Mucosa of descending colon (tissue), 3 donors: ENCODE measurements around the gene POC1A. TPM values are rescaled to one million over a fixed set of nuclear protein-coding genes. Genes with fewer than 3 reads are reported as not detected.

Experiments used
- ATAC-seq: fragments of 200-7000 bp; cut with Tn5 transposase; one replicate; pipeline ENCODE4 v1.9.1; 2020; ENCODE audit warnings: mild to moderate bottlenecking, moderate library complexity
- DNase-seq, 3 donors: peaks; one replicate each; pipeline ENCODE4 v3.0.0-alpha.2; 2020
- H3K36me3 ChIP-seq: fragments of 200-600 bp; one replicate; pipeline ENCODE4 v1.8.0; 2021; ENCODE audit warnings: low read depth, mild to moderate bottlenecking
- H3K4me1 ChIP-seq: fragments of 200-600 bp; one replicate; pipeline ENCODE4 v1.8.0; 2021; ENCODE audit warnings: low read depth, mild to moderate bottlenecking
- H3K4me3 ChIP-seq: fragments of 200-600 bp; one replicate; pipeline ENCODE4 v1.8.0; 2021; ENCODE audit warnings: mild to moderate bottlenecking
- H3K9me3 ChIP-seq: fragments of 200-600 bp; one replicate; pipeline ENCODE4 v1.8.0; 2021; ENCODE audit warnings: mild to moderate bottlenecking
- CTCF ChIP-seq: fragments of 200-600 bp; IDR thresholded peaks from one replicate; pipeline ENCODE4 v1.8.0; 2022; ENCODE audit warnings: antibody characterized with exemption, mild to moderate bottlenecking
- intact Hi-C, 2 donors: fragments of 100-400 bp; cut with DNase I in 1 of 2; cut with micrococcal nuclease in 1 of 2; formaldehyde crosslinking; loops; one replicate each; pipeline versions ENCODE4 v1.11.0 to v1.11.1; 2022; cut with DNase I, micrococcal nuclease
- total RNA-seq, 3 donors: library from RNA; stranded (reverse); fragmentation: NEBNext Ultra II Directional in 2 of 3; extraction: Animal tissue kit (Norgen Biotek cat#: 25700) in 2 of 3; gene quantifications; one replicate each; pipeline versions ENCODE4 v1.2.1 to v1.2.4, GENCODE V29; 2021 to 2023
- donor health status: DM: no; HTN: no; CAD: no; lungs with moderate emphysema.
- donor health status: DM: no; HTN: no; CAD: no.
- donor health status: DM: no; HTN: yes; CAD: no.

POC1A gene
- total RNA-seq, 3 donors from 2014 or later: 2.9 to 12.1 (median 7.7) TPM

- ATAC-seq (no peak), DNase-seq (no peak)
- Histone ChIP-seq H3K4me1 (no peaks in the 10 kb centered on the region), H3K36me3 (no peaks in the 10 kb centered on the region), H3K9me3 (no peaks in the 10 kb centered on the region), H3K4me3 (no peak overlapping the region)
- TF ChIP-seq CTCF: no peak
- intact Hi-C loops: loop anchor here (5.0 kb wide), 1 partner anchor 138 kb away; no protein-coding TSS in a partner anchor
These were observed 13.5 kb downstream of the POC1A start for GRCh38 chr3:52140769-52141168.

- ATAC-seq (no peak), DNase-seq (no peak)
- no peaks in the 10 kb centered on the region for H3K4me1 ChIP-seq
- TF ChIP-seq CTCF: no peak
- no peaks in the 10 kb centered on the region for H3K36me3 ChIP-seq
- no peak overlapping the region for H3K4me3 ChIP-seq
- intact Hi-C loops: loop anchor here (5.0 kb wide), 1 partner anchor 138 kb away; no protein-coding TSS in a partner anchor
- H3K9me3 ChIP-seq: no peaks in the 10 kb centered on the region
These were observed 14.2 kb downstream of the POC1A start for GRCh38 chr3:52140000-52140399.

- H3K4me1 ChIP-seq: no peaks in the 10 kb centered on the region
- no peak for TF ChIP-seq CTCF
- no peak overlapping the region for H3K4me3 ChIP-seq
- no peaks in the 10 kb centered on the region for H3K9me3 ChIP-seq
- ATAC-seq: no peak
- no peaks in the 10 kb centered on the region for H3K36me3 ChIP-seq
- intact Hi-C loops: no loop called here
- no peak for DNase-seq
These were observed 16.9 kb downstream of the POC1A start for GRCh38 chr3:52137311-52137710.

- Histone ChIP-seq H3K4me1 (no peaks in the 10 kb centered on the region), H3K36me3 (no peaks in the 10 kb centered on the region), H3K4me3 (no peak overlapping the region), H3K9me3 (no peaks in the 10 kb centered on the region)
- peak; percentile 29 for ATAC-seq
- intact Hi-C loops: no loop called here
- TF ChIP-seq CTCF: no peak
- DNase-seq: no peak
These were observed 17.7 kb downstream of the POC1A start for GRCh38 chr3:52136513-52136912.

GRCh38 chr3:52135332-52135731 is 18.9 kb downstream of the POC1A start:
- DNase-seq (no peak), ATAC-seq (no peak)
- intact Hi-C loops: no loop called here
- H3K36me3 ChIP-seq: no peaks in the 10 kb centered on the region
- H3K4me3 ChIP-seq: no peak overlapping the region
- no peaks in the 10 kb centered on the region for H3K9me3 ChIP-seq
- no peak for TF ChIP-seq CTCF
- no peaks in the 10 kb centered on the region for H3K4me1 ChIP-seq

GRCh38 chr3:52134761-52135160 is 19.5 kb downstream of the POC1A start:
- no peak for DNase-seq
- no peaks in the 10 kb centered on the region for H3K4me1 ChIP-seq
- intact Hi-C loops: no loop called here
- no peaks in the 10 kb centered on the region for H3K36me3 ChIP-seq
- no peak for ATAC-seq
- no peak for TF ChIP-seq CTCF
- no peak overlapping the region for H3K4me3 ChIP-seq
- no peaks in the 10 kb centered on the region for H3K9me3 ChIP-seq
